Kidney tubule cell (primary cell): ENCODE measurements around the gene PNMA6F.

Experiments
- DNase-seq: peaks from one replicate; pipeline ENCODE4 v3.0.0-alpha.2; 2018; ENCODE audit warnings: low spot score

PNMA6F gene

DNA sequence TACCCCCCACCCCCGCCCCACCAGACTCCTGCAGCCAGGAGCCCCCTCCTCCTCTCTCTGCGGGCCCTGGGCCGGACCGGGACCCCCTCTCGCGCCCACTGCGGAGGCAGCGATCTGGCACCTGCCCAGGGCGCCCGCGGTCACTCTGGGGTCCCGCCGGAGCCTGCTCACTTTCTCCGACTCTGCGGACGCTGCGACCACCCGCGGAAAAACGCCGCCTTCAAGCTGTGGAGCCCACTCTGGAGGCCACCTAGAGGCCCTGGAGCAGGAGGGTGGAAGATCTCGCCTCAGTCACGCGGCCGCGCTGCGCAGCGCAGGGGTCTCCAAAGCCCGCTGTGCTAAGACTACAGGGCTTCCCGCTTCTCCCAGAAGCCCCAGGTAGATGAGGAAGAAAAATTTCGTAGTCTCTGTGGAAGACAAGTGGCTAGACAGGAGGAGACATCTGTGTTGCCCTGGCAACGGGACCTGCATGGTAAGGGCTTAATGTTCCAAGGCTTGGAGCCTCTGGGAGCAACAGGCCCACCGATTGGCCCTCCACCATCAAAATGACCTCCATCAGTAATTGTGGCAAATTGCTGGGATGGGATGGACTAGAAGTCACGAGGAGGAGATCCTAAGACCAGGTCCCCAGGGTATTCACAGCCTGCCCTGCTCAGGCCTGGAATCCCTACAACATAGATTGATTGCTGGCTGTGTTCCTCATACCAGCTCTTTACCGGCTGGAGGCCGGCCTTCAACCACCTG, at the start of gene PNMA6F:
Gene PNMA6F, minus strand, starts transcription at position 387 of the 744 bp plus-strand sequence. CDS start 1,093 bp downstream, outside the sequence.
- no peak for DNase-seq

DNA sequence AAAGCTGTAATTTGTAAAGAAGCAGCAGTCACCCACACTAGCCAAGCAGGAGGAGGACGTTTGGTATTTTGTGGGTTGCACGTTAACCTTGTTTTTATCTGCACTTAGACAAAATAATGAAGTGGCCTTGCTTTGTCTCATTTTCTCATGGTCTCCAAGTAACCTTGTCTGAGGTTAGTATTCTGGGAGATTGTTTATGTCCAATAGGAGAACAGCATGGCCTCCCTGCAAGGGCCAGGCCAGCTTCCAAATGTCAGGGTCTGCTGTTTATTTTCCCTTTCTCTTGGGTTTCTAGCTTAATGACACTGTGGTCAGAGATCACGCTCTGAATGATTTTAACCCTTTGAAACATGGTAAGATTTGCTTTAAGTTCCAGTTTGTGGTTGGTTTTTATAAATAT, 49.7 kb upstream of the PNMA6F start:
- no peak for DNase-seq

GRCh38 chrX:153370293-153371055, 48.9 kb upstream of the PNMA6F start:
- DNase-seq = no peak

- DNase-seq = no peak
Measured at GRCh38 chrX:153366878-153367538, 45.4 kb upstream of the PNMA6F start.

- DNase-seq = no peak
Measured at GRCh38 chrX:153366119-153366518, 44.6 kb upstream of the PNMA6F start.

GRCh38 chrX:153365670-153366069, 44.1 kb upstream of the PNMA6F start:
- DNase-seq = no peak

- DNase-seq = no peak
Measured at GRCh38 chrX:153361781-153362397, 40.3 kb upstream of the PNMA6F start.

DNA sequence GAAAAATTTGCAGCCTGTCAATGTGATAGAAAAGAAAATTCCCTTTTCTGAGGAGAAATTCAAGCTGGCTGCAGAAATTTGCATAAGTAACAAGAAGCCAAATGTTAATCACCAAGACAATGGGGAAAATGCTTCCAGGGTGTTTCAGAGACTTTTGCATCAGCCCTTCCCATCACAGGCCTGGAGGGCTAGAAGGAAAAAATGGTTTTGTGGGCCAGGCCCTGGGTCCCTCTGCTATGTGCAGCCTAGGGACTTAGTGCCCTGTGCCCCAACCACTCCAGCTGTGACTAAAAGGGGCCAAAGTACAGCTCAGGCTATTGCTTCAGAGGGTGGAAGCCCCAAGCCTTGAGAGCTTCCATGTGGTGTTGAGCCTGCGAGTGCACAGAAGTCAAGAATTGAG, 36.3 kb upstream of the PNMA6F start:
- no peak for DNase-seq

GRCh38 chrX:153353416-153353815, 31.8 kb upstream of the PNMA6F start:
- no peak for DNase-seq

DNA sequence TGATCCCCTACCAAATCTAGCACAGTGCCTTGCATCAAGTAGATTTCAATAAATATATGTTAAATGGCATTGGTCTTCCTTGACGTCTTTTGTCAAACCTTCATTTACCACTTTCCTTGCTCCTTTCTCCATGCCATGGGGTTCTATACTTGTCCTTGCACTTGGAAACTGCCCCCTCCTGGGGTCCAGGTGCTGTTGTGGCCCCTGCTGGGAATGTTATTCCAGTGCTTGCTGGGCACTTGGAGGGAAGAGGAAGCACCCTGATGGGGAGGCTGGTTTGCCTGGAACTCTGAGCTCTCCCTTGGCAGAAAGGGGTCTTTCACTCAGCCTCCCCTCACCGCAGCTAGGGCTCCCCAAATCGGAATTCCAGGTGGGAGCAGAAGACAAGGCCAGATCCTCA, 31.3 kb upstream of the PNMA6F start:
- DNase-seq = no peak

- no peak for DNase-seq
Measured at GRCh38 chrX:153351981-153352380, 30.4 kb upstream of the PNMA6F start.

DNA sequence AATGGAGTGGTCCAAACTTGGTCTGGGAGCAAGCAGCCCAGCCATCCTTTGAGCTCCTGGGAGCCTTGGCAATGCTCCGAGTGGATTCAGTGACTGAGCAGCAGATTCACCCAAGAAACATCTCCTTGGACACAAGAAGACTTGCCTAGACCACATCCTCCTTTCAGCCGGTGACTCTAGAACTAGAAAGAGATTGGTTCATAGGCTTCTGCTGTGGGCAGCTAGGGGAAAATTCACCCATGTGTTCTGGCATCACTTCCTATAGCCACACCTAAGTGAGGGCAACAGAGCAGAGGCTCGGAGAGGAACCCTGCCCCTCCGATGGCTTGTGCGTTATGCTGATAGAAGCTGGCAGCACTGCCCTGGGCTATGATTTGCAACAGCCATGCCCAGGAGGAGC, 28.4 kb upstream of the PNMA6F start:
- no peak for DNase-seq

DNA sequence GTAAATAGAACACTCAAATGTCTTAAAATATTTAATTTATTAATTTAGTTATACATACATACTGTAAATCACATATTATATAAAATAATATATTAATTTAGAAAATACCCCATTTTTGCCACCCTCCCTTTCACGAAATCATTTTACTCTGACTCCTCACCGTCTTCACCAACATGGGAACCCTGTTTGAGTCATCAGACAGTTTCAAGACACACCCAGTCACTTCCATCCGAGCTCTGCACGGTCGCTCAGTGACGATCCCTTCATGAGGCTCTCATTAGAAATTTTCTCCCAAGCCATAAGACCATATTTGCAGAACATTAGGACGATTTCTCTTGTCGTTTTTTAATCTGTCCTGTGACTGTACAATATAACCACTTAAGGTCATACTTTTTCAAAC, 26.9 kb upstream of the PNMA6F start:
- no peak for DNase-seq

DNA sequence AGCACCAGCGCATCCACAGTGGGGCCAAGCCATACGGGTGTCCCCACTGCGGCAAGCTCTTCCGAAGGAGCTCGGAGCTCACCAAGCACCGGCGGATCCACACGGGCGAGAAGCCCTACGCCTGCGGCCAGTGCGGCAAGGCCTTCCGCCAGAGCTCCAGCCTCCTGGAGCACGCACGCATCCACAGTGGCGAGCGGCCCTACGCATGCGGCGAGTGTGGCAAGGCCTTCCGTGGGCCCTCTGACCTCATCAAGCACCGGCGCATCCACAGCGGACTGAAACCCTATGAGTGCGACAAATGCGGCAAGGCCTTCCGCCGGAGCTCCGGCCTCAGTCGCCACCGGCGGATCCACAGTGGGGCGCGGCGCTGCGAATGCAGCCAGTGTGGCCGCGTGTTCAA, 26.0 kb upstream of the PNMA6F start:
- no peak for DNase-seq

DNA sequence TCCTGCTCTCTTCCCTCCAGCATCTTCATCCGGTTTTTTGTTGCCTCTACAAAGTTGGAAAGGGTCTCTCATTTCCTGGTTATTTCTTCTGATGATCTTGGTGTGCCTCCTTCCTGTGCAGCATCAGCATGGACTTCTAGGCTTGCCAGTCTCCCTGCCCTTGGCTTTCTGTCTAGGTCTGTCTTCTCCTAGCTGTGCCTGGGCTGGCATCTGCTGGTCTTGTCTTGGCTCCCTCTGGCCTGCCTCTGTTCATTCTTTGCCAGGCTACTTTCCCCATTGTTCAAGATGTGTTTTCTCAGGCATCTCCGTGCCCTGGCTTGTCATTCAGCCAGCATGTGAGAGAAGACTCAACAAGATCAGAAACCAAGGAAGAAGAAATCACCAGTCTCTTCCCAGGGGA, 22.1 kb upstream of the PNMA6F start:
- DNase-seq = no peak

GRCh38 chrX:153342762-153343558, 21.4 kb upstream of the PNMA6F start:
- DNase-seq = no peak

GRCh38 chrX:153340111-153340510, 18.5 kb upstream of the PNMA6F start:
- DNase-seq = no peak

DNA sequence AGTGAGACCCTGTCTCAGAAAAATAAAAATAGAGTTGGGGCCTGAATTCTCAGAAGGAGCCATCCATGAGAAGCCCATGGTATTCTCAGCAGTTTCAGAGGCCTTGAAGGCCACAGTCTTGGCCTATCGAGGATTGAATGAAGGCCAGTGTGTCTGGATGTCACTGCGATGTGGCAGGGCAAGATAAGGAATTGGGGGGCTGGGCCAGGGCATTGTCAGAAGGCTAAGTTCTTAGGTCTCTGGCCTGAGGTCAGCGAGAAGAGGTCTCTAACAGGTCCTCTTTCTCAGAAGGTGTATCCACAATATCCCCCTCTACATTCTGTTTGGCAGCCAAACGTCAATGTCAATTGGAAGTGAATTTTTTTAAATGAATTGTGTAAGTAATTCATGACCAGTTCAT, 18.1 kb upstream of the PNMA6F start:
- DNase-seq = no peak

DNA sequence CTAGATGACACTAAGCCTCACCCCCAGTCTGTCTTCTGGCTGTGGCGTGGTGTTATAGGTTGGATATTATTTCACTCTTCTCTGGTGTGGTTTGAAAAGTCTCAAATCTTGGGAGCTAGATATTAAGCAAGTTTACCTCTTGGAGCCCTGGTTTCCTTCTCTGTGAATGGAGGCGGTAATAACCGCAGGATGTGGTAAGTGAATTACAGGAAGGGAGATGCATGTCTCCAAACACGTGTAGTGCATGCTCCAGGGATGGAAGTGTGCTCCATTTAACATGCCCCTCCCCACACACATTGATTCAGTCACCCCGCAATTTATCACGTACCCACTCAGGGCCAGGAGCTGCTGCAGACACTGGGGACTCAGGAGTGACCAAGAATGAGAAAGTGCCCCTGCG, 17.3 kb upstream of the PNMA6F start:
- DNase-seq = no peak

- DNase-seq = no peak
Measured at GRCh38 chrX:153336988-153337387, 15.4 kb upstream of the PNMA6F start.

- peak; percentile 6 for DNase-seq
Measured at GRCh38 chrX:153336121-153336894, 14.7 kb upstream of the PNMA6F start.
